ENCODE measurements around the gene ZNF211. TPM values are rescaled to one million over a fixed set of nuclear protein-coding genes. Genes with fewer than 3 reads are reported as not detected.
A peak's percentile ranks its signal among the peaks of the same experiment; 100 is the strongest.

Gene ZNF211
- total and polyA plus RNA-seq, 9 of the 15 experiments (the other 6 are each of a cell fraction or from before 2014, with no cell fraction given), result 1.3 to 11.6 (median 4.5) TPM

DNA sequence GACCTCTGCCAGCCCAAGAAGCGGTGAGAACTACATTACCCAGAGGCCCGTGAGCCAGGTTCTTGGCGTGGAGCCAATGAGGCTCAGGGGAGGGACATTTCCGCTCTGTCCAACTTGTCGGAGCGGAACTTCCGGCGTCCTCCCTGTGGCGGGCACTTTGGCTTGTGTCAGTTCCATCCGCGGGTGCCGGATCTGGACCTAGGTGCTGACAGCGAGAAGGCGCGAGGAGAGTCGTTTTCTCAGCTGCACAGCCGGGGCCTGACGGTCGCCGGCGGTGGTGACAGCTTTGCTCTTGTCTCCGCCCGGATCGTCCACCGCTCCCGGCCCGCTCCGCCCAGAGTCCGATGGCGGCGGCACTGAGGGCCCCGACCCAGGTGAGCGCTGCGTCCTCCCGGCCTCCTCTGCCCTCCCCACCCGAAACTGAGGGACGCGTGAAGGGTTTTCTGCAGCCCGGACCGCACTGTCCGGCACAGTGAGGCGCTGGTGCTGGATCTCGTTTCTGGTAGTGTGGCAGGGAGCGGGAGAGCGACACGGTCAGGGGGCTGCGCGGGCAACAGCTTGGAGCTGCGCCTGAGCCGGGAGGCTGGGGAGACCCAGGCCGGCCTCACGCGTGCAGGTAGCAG, 33.1 kb upstream of the ZNF211 start, which contains the start of gene ZNF530 (continued):
- TF ChIP-seq, protein P1, sequence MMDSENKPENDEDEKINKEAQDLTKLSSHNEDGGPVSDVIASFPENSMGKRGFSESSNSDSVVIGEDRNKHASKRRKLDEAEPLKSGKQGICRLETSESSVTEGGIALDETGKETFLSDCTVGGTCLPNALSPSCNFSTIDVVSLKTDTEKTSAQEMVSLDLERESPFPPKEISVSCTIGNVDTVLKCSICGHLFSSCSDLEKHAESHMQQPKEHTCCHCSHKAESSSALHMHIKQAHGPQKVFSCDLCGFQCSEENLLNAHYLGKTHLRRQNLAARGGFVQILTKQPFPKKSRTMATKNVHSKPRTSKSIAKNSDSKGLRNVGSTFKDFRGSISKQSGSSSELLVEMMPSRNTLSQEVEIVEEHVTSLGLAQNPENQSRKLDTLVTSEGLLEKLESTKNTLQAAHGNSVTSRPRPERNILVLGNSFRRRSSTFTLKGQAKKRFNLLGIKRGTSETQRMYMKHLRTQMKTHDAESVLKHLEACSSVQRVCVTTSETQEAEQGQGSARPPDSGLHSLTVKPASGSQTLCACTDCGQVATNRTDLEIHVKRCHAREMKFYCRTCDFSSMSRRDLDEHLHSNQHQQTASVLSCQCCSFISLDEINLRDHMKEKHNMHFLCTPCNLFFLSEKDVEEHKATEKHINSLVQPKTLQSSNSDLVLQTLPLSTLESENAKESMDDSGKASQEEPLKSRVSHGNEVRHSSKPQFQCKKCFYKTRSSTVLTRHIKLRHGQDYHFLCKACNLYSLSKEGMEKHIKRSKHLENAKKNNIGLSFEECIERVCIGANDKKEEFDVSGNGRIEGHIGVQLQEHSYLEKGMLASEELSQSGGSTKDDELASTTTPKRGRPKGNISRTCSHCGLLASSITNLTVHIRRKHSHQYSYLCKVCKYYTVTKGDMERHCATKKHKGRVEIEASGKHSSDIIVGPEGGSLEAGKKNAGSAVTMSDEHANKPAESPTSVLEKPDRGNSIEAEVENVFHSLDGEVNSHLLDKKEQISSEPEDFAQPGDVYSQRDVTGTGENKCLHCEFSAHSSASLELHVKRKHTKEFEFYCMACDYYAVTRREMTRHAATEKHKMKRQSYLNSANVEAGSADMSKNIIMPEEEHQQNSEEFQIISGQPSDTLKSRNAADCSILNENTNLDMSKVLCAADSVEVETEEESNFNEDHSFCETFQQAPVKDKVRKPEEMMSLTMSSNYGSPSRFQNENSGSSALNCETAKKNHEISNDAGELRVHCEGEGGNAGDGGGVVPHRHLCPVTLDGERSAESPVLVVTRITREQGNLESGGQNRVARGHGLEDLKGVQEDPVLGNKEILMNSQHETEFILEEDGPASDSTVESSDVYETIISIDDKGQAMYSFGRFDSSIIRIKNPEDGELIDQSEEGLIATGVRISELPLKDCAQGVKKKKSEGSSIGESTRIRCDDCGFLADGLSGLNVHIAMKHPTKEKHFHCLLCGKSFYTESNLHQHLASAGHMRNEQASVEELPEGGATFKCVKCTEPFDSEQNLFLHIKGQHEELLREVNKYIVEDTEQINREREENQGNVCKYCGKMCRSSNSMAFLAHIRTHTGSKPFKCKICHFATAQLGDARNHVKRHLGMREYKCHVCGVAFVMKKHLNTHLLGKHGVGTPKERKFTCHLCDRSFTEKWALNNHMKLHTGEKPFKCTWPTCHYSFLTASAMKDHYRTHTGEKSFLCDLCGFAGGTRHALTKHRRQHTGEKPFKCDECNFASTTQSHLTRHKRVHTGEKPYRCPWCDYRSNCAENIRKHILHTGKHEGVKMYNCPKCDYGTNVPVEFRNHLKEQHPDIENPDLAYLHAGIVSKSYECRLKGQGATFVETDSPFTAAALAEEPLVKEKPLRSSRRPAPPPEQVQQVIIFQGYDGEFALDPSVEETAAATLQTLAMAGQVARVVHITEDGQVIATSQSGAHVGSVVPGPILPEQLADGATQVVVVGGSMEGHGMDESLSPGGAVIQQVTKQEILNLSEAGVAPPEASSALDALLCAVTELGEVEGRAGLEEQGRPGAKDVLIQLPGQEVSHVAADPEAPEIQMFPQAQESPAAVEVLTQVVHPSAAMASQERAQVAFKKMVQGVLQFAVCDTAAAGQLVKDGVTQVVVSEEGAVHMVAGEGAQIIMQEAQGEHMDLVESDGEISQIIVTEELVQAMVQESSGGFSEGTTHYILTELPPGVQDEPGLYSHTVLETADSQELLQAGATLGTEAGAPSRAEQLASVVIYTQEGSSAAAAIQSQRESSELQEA (IDR thresholded peaks at IDR 0.05; ENCODE audit: low read depth), result no peak
- TF ChIP-seq HDAC2 (IDR thresholded peaks at IDR 0.05), result no peak
- TF ChIP-seq POLR2B (IDR thresholded peaks at IDR 0.05; ENCODE audit: low read depth, partially characterized antibody), result no peak
- no peak for TF ChIP-seq POU5F1 (IDR thresholded peaks at IDR 0.05; ENCODE audit: borderline replicate concordance, low read depth, low read length, partially characterized antibody)
- TF ChIP-seq NR4A1 (CRISPR knock-in tag; IDR thresholded peaks at IDR 0.05), result no peak
- no peak for TF ChIP-seq NR4A1 (tag; IDR thresholded peaks at IDR 0.05)
- TF ChIP-seq, protein P2, sequence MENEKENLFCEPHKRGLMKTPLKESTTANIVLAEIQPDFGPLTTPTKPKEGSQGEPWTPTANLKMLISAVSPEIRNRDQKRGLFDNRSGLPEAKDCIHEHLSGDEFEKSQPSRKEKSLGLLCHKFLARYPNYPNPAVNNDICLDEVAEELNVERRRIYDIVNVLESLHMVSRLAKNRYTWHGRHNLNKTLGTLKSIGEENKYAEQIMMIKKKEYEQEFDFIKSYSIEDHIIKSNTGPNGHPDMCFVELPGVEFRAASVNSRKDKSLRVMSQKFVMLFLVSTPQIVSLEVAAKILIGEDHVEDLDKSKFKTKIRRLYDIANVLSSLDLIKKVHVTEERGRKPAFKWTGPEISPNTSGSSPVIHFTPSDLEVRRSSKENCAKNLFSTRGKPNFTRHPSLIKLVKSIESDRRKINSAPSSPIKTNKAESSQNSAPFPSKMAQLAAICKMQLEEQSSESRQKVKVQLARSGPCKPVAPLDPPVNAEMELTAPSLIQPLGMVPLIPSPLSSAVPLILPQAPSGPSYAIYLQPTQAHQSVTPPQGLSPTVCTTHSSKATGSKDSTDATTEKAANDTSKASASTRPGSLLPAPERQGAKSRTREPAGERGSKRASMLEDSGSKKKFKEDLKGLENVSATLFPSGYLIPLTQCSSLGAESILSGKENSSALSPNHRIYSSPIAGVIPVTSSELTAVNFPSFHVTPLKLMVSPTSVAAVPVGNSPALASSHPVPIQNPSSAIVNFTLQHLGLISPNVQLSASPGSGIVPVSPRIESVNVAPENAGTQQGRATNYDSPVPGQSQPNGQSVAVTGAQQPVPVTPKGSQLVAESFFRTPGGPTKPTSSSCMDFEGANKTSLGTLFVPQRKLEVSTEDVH (IDR thresholded peaks at IDR 0.05; ENCODE audit: low read depth, partially characterized antibody), result peak; percentile 75
- no peak for TF ChIP-seq CEBPB (tag; IDR thresholded peaks at IDR 0.05)
- no peak for TF ChIP-seq ZNF212 (CRISPR knock-in tag; IDR thresholded peaks at IDR 0.05)
- TF ChIP-seq, protein P3, sequence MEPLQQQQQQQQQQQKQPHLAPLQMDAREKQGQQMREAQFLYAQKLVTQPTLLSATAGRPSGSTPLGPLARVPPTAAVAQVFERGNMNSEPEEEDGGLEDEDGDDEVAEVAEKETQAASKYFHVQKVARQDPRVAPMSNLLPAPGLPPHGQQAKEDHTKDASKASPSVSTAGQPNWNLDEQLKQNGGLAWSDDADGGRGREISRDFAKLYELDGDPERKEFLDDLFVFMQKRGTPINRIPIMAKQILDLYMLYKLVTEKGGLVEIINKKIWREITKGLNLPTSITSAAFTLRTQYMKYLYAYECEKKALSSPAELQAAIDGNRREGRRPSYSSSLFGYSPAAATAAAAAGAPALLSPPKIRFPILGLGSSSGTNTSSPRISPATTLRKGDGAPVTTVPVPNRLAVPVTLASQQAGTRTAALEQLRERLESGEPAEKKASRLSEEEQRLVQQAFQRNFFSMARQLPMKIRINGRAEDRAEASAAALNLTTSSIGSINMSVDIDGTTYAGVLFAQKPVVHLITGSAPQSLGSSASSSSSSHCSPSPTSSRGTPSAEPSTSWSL (CRISPR knock-in tag; IDR thresholded peaks at IDR 0.05; ENCODE audit: borderline replicate concordance), result no peak
- TF ChIP-seq ARHGAP35 (IDR thresholded peaks at IDR 0.05; ENCODE audit: partially characterized antibody), result no peak
- peak; percentile 34 for TF ChIP-seq KDM5B (IDR thresholded peaks at IDR 0.05; ENCODE audit: insufficient replicate concordance, low read depth, low read length)
- peak; percentile 49 to 82; a peak in 1 of 4 replicates for TF ChIP-seq SIN3A (IDR thresholded peaks at IDR 0.05; ENCODE audit: borderline replicate concordance in 2 of 2, control insufficient read depth in 1 of 2, low read depth in 2 of 2, low read length in 2 of 2)
- TF ChIP-seq POLR2AphosphoS2 (IDR thresholded peaks at IDR 0.05; ENCODE audit: low read length), result no peak

Measured in K562 (cell line).